ENCODE data around the gene RIBC2. TPM values are rescaled to one million over a fixed set of nuclear protein-coding genes. Genes with fewer than 3 reads are reported as not detected.

Gene RIBC2
- total RNA-seq, 4 donors from 2014 or later: not detected

GRCh38 chr22:45452565-45453379 is 39.3 kb downstream of the RIBC2 start:
- intact Hi-C loops (cut with DNase I): loop anchor here (5.0 kb wide), 1 partner anchor 50 kb away; the partner anchor contains the start of gene FBLN1
- peaks cover 0 to 56% (median 33%) of the 10 kb centered on the region in 4 donors for H3K4me1 ChIP-seq
- no peaks in the 10 kb centered on the region for H3K36me3 ChIP-seq
- 74% methylated on average over 8 of the region's 8 CpGs for whole genome bisulfite sequencing
- peaks cover 0 to 13% (median 0%) of the 10 kb centered on the region in 4 donors for H3K27me3 ChIP-seq
- no peak overlapping the region for H3K4me3 ChIP-seq
- DNase-seq (ENCODE audit: extremely low spot score): no peak
- TF ChIP-seq, protein P1, sequence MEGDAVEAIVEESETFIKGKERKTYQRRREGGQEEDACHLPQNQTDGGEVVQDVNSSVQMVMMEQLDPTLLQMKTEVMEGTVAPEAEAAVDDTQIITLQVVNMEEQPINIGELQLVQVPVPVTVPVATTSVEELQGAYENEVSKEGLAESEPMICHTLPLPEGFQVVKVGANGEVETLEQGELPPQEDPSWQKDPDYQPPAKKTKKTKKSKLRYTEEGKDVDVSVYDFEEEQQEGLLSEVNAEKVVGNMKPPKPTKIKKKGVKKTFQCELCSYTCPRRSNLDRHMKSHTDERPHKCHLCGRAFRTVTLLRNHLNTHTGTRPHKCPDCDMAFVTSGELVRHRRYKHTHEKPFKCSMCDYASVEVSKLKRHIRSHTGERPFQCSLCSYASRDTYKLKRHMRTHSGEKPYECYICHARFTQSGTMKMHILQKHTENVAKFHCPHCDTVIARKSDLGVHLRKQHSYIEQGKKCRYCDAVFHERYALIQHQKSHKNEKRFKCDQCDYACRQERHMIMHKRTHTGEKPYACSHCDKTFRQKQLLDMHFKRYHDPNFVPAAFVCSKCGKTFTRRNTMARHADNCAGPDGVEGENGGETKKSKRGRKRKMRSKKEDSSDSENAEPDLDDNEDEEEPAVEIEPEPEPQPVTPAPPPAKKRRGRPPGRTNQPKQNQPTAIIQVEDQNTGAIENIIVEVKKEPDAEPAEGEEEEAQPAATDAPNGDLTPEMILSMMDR (IDR thresholded peaks at IDR 0.05): no peak
- no peak for TF ChIP-seq POLR2AphosphoS5 (IDR thresholded peaks at IDR 0.05)
- TF ChIP-seq EP300 (IDR thresholded peaks at IDR 0.05): no peak
- TF ChIP-seq POLR2A (IDR thresholded peaks at IDR 0.05; ENCODE audit: low read depth): no peak
- no peaks in the 10 kb centered on the region for H3K9me3 ChIP-seq
- H3K27ac ChIP-seq (replicated peaks in 1 of 4): peak overlapping the region in 3 of 4 donors; percentile 58 to 80 (median 70)

DNA sequence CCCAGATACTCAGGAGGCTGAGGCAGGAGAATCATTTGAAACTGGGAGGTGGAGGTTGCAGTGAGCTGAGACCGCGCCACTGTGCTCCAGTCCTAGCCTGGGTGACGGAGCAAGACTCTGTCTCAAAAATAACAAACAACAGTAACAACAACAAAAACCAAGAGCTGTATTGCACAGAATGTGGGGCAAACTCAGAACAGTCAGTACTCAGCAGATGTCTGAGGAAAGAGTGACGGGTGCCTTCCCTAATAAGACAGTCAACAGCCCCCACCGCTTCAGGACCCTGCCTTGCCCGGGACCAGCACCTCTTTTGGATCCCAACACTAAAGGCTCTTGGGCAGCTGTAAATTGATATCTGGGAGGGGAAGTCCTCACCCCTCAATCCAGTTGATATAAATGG is 40.3 kb downstream of the RIBC2 start:
- Histone ChIP-seq H3K9me3 (no peaks in the 10 kb centered on the region), H3K27me3 (peaks cover 0 to 13% (median 0%) of the 10 kb centered on the region in 4 donors), H3K27ac (replicated peaks in 1 of 4) (peak overlapping the region in 1 of 4 donors; percentile 80), H3K4me3 (no peak overlapping the region), H3K4me1 (peaks cover 0 to 46% (median 31%) of the 10 kb centered on the region in 4 donors), H3K36me3 (no peaks in the 10 kb centered on the region)
- intact Hi-C loops (cut with DNase I): loop anchor here (5.0 kb wide), 1 partner anchor 49 kb away; the partner anchor contains the start of gene FBLN1
- WGBS: 95% methylated on average over 6 of the region's 6 CpGs
- DNase-seq (ENCODE audit: extremely low spot score): no peak
- no peak for TF ChIP-seq POLR2A (IDR thresholded peaks at IDR 0.05; ENCODE audit: low read depth)
- TF ChIP-seq EP300 (IDR thresholded peaks at IDR 0.05): no peak
- TF ChIP-seq, protein P1 (IDR thresholded peaks at IDR 0.05): no peak
- no peak for TF ChIP-seq POLR2AphosphoS5 (IDR thresholded peaks at IDR 0.05)

DNA sequence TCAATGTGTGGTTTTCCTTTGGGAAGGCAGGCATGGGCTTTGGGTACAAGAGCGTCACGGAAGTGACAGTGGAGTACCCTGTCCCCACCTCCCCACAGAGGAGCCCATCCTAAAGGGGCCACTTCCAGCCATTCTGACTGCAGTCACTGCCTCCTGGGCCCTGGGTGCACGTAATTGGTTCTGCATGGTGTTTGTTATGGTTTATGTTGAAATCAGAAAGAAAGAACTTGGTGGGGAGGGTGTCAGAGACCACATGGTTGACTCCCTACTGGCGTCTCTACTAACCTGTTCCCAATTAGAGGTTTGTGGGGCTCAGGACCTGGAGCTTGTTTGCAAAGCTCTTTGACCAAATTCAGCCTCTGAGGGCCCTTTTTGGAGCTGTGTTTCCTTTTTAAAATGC is 40.8 kb downstream of the RIBC2 start:
- intact Hi-C loops (cut with DNase I): loop anchor here (5.0 kb wide), 1 partner anchor 48 kb away; the partner anchor contains the start of gene FBLN1

DNA sequence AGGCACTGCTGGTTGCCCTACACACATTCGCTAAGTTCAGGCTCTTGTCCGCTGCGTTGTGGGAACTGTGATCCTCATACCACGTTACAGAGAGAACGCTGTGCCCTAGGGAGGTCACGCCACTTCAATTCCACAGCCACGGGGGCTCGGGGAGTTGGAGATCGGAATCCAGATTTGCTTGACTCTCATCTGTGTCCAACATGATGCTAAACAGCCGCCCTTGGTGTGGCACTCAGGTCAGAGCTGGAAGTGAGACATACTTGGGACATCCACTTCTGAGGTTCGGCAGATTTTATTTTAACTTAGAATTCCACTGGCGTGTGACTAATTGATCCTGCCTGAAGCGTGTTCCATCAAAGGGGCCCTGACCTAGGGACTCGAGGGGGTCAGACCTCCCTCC is 41.7 kb downstream of the RIBC2 start:
- 80% methylated on average over 13 of the region's 14 CpGs for WGBS
- Histone ChIP-seq H3K9me3 (no peaks in the 10 kb centered on the region), H3K27ac (replicated peaks in 1 of 4) (no peak overlapping the region), H3K27me3 (peaks cover 0 to 23% (median 0%) of the 10 kb centered on the region in 4 donors), H3K36me3 (no peaks in the 10 kb centered on the region), H3K4me1 (peaks cover 0 to 42% (median 27%) of the 10 kb centered on the region in 4 donors), H3K4me3 (no peak overlapping the region)
- no peak for DNase-seq (ENCODE audit: extremely low spot score)
- no peak for TF ChIP-seq EP300 (IDR thresholded peaks at IDR 0.05)
- intact Hi-C loops (cut with DNase I): no loop called here

More for the DNA sequence above, 40.8 kb downstream of the RIBC2 start:
- Histone ChIP-seq H3K27ac (replicated peaks in 1 of 4) (no peak overlapping the region), H3K4me3 (no peak overlapping the region), H3K36me3 (no peaks in the 10 kb centered on the region), H3K27me3 (peaks cover 0 to 17% (median 0%) of the 10 kb centered on the region in 4 donors), H3K4me1 (peaks cover 0 to 41% (median 31%) of the 10 kb centered on the region in 4 donors), H3K9me3 (no peaks in the 10 kb centered on the region)
- no peak for TF ChIP-seq EP300 (IDR thresholded peaks at IDR 0.05)
- WGBS: 78% methylated on average over 4 of the region's 4 CpGs
- no peak for DNase-seq (ENCODE audit: extremely low spot score)

- Histone ChIP-seq H3K4me3 (no peak overlapping the region), H3K36me3 (no peaks in the 10 kb centered on the region), H3K27ac (replicated peaks in 1 of 4) (no peak overlapping the region), H3K27me3 (peaks cover 0 to 23% (median 0%) of the 10 kb centered on the region in 4 donors), H3K9me3 (no peaks in the 10 kb centered on the region), H3K4me1 (peaks cover 0 to 38% (median 24%) of the 10 kb centered on the region in 4 donors)
- WGBS: 89% methylated on average over 4 of the region's 4 CpGs
- intact Hi-C loops (cut with DNase I): no loop called here
- no peak for DNase-seq (ENCODE audit: extremely low spot score)
- no peak for TF ChIP-seq EP300 (IDR thresholded peaks at IDR 0.05)
- TF ChIP-seq, protein P1 (IDR thresholded peaks at IDR 0.05): no peak
- no peak for TF ChIP-seq POLR2A (IDR thresholded peaks at IDR 0.05; ENCODE audit: low read depth)
- no peak for TF ChIP-seq POLR2AphosphoS5 (IDR thresholded peaks at IDR 0.05)
Observed at GRCh38 chr22:45455621-45456020, 42.1 kb downstream of the RIBC2 start.
